Neural progenitor cell (in vitro differentiated cells): ENCODE data around the gene GNG12. TPM values are rescaled to one million over a fixed set of nuclear protein-coding genes. Genes with fewer than 3 reads are reported as not detected.

Experiments used
- DNase-seq: peaks from one replicate; pipeline ENCODE4 v3.0.0-alpha.2; 2016; ENCODE audit warnings: low spot score
- H2AFZ ChIP-seq: fragments of 200-600 bp; sonication (generic); replicated peaks from 2 replicates; pipeline ENCODE4 v1.6.1; 2016; ENCODE audit warnings: antibody characterized with exemption
- H3F3A ChIP-seq: fragments of 200-600 bp; sonication (generic); 2 replicates; pipeline ENCODE4 v1.6.1; 2016; ENCODE audit warnings: antibody characterized with exemption, low read depth
- H3K27ac ChIP-seq: fragments of 200-600 bp; sonication (generic); 2 replicates; pipeline ENCODE4 v1.5.1; 2016; ENCODE audit warnings: mild to moderate bottlenecking
- H3K27me3 ChIP-seq: fragments of 200-600 bp; sonication (generic); 2 replicates; pipeline ENCODE4 v1.6.1; 2016; ENCODE audit warnings: mild to moderate bottlenecking, moderate library complexity
- H3K36me3 ChIP-seq: fragments of 200-600 bp; sonication (generic); 2 replicates; pipeline ENCODE4 v1.5.1; 2016
- H3K4me1 ChIP-seq: fragments of 200-600 bp; sonication (generic); 2 replicates; pipeline ENCODE4 v1.6.1; 2016; ENCODE audit warnings: mixed run types
- H3K4me2 ChIP-seq: fragments of 200-600 bp; sonication (generic); 2 replicates; pipeline ENCODE4 v1.6.1; 2016
- H3K4me3 ChIP-seq: fragments of 200-600 bp; sonication (generic); 2 replicates; pipeline ENCODE4 v1.5.1; 2016
- H3K79me2 ChIP-seq: fragments of 200-600 bp; sonication (generic); 2 replicates; pipeline ENCODE4 v1.6.1; 2016; ENCODE audit warnings: low read depth
- H3K9ac ChIP-seq: fragments of 200-600 bp; sonication (generic); 2 replicates; pipeline ENCODE4 v1.6.1; 2016
- H3K9me3 ChIP-seq: fragments of 200-600 bp; sonication (generic); 2 replicates; pipeline ENCODE4 v1.5.1; 2016; ENCODE audit warnings: low read depth
- H4K20me1 ChIP-seq: fragments of 200-600 bp; sonication (generic); 2 replicates; pipeline ENCODE4 v1.6.1; 2016; ENCODE audit warnings: low read depth
- H3K27ac Mint-ChIP-seq: 3 replicates; pipeline ENCODE4 v1.8.0; 2021; ENCODE audit warnings: mixed read lengths
- H3K27me3 Mint-ChIP-seq: 2 replicates; pipeline ENCODE4 v1.8.0; 2022; ENCODE audit warnings: low read depth, mild to moderate bottlenecking, inconsistent platforms, moderate library complexity, mixed read lengths; ENCODE audit not compliant: insufficient read depth
- H3K36me3 Mint-ChIP-seq: 3 replicates; pipeline ENCODE4 v1.8.0; 2021; ENCODE audit warnings: mixed read lengths
- H3K4me1 Mint-ChIP-seq: 3 replicates; pipeline ENCODE4 v1.8.0; 2021; ENCODE audit warnings: mixed read lengths
- H3K4me3 Mint-ChIP-seq: 3 replicates; pipeline ENCODE4 v1.8.0; 2021; ENCODE audit warnings: mild to moderate bottlenecking, moderate library complexity, mixed read lengths
- H3K9me3 Mint-ChIP-seq: 3 replicates; pipeline ENCODE4 v1.8.0; 2020; ENCODE audit warnings: mixed read lengths
- EZH2 ChIP-seq: fragments of 200-600 bp; sonication (generic); IDR thresholded peaks from 2 replicates; pipeline ENCODE4 v1.6.1; 2017; ENCODE audit warnings: antibody characterized with exemption, mild to moderate bottlenecking, moderate library complexity
- EZH2phosphoT487 ChIP-seq: fragments of 200-600 bp; sonication (generic); IDR thresholded peaks from 2 replicates; pipeline ENCODE4 v1.6.1; 2017; ENCODE audit warnings: antibody characterized with exemption
- total RNA-seq: library from RNA; depleted of rRNA; stranded (reverse); fragments of >200 nt; gene quantifications from 2 replicates; pipeline ENCODE4 v1.2.3, GENCODE V29; 2015; ENCODE audit warnings: low replicate concordance
- TF ChIP-seq, protein P1 (sequence below): fragments of 200-600 bp; sonication (generic); IDR thresholded peaks from 2 replicates; pipeline ENCODE4 v1.5.1; 2017; ENCODE audit warnings: antibody characterized with exemption, mild to moderate bottlenecking

The GNG12 gene
- total RNA-seq, 1 donor from 2014 or later, result 44.5 TPM

DNA sequence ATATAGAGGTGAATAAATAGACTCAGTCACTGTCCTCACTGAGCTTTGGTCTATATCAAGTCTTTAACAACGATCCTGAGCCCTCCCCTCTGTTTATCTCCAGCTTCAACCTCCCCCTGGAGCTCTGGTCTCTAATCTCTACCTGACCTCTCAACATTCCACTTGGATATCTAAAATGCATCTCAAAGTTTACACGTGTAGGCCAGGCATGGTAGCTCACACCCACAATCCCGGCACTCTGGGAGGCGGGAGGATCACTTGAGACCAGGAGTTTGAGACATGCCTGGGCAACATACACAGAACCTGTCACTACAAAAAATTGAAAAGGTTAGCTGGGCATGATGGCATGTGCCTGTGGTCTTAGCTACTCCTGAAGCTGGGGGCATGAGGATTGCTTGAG is 94.9 kb downstream of the GNG12 start:
- Histone ChIP-seq H3K4me2 (no peak overlapping the region), H3K27ac (no peak overlapping the region), H3K4me3 (no peak overlapping the region), H3K27me3 (no peaks in the 10 kb centered on the region), H3F3A (no peaks in the 10 kb centered on the region), H3K79me2 (no peaks in the 10 kb centered on the region), H3K36me3 (no peaks in the 10 kb centered on the region), H2AFZ (no peak overlapping the region), H4K20me1 (no peaks in the 10 kb centered on the region), H3K9ac (no peak overlapping the region), H3K4me1 (peaks cover 21% of the 10 kb centered on the region), H3K9me3 (no peaks in the 10 kb centered on the region)
- Mint-ChIP-seq H3K9me3 (no peaks in the 10 kb centered on the region), H3K4me3 (no peak overlapping the region), H3K27me3 (no peaks in the 10 kb centered on the region), H3K27ac (no peak overlapping the region), H3K4me1 (peaks cover 28% of the 10 kb centered on the region), H3K36me3 (no peaks in the 10 kb centered on the region)
- TF ChIP-seq EZH2 (no peak), EZH2phosphoT487 (no peak)
- TF ChIP-seq, protein P1, sequence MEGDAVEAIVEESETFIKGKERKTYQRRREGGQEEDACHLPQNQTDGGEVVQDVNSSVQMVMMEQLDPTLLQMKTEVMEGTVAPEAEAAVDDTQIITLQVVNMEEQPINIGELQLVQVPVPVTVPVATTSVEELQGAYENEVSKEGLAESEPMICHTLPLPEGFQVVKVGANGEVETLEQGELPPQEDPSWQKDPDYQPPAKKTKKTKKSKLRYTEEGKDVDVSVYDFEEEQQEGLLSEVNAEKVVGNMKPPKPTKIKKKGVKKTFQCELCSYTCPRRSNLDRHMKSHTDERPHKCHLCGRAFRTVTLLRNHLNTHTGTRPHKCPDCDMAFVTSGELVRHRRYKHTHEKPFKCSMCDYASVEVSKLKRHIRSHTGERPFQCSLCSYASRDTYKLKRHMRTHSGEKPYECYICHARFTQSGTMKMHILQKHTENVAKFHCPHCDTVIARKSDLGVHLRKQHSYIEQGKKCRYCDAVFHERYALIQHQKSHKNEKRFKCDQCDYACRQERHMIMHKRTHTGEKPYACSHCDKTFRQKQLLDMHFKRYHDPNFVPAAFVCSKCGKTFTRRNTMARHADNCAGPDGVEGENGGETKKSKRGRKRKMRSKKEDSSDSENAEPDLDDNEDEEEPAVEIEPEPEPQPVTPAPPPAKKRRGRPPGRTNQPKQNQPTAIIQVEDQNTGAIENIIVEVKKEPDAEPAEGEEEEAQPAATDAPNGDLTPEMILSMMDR, result no peak
- no peak for DNase-seq

DNA sequence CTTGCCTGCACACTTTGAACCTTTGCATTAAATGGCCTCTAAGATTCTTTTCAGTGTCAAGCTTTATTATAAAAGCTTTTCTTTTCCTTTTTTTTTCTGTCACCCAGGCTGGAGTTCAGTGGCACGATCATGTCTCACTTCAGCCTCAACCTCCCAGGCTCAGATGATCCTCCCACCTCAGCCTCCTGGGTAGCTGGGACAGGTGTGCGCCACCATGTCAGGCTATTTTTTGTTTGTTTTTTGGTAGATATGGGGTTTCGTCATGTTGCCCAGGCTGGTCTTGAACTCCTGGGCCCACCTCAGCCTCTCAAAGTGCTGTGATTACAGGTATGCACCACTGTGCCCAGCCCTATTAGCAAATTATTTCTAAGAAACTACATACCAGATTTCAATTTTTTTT is 95.4 kb downstream of the GNG12 start:
- H3K36me3 Mint-ChIP-seq, result no peaks in the 10 kb centered on the region
- no peak for TF ChIP-seq EZH2phosphoT487
- no peak for TF ChIP-seq EZH2
- TF ChIP-seq, protein P1, result no peak
- Histone ChIP-seq H3F3A (no peaks in the 10 kb centered on the region), H3K79me2 (no peaks in the 10 kb centered on the region), H2AFZ (no peak overlapping the region), H4K20me1 (no peaks in the 10 kb centered on the region), H3K4me2 (no peak overlapping the region), H3K4me3 (no peak overlapping the region), H3K27me3 (no peaks in the 10 kb centered on the region), H3K36me3 (no peaks in the 10 kb centered on the region), H3K4me1 (peaks cover 16% of the 10 kb centered on the region), H3K9ac (no peak overlapping the region), H3K9me3 (no peaks in the 10 kb centered on the region), H3K27ac (no peak overlapping the region)
- no peaks in the 10 kb centered on the region for H3K9me3 Mint-ChIP-seq
- H3K27ac Mint-ChIP-seq, result no peak overlapping the region
- H3K27me3 Mint-ChIP-seq, result no peaks in the 10 kb centered on the region
- no peak overlapping the region for H3K4me3 Mint-ChIP-seq
- no peak for DNase-seq
- H3K4me1 Mint-ChIP-seq, result peaks cover 27% of the 10 kb centered on the region

DNA sequence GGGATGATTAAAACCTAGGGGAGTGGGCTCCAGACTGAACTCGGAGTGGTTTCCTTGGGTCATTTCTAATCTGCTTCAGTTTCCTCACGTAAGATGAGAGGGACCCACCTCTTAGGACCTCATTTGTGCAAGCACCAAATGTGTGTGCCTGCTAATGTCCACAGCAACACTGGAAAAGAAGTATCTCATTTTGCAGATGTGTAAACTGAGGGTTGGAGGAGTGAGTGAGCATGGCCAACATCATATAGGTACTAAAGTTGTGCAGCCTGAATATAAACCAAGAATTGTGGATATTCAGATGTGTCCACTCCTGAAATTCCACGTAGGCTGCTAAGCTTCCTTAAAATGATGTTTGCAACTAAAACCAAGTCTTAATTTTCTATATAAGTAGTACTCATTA is 96.5 kb downstream of the GNG12 start:
- Mint-ChIP-seq H3K4me1 (peaks cover 27% of the 10 kb centered on the region), H3K4me3 (no peak overlapping the region), H3K9me3 (no peaks in the 10 kb centered on the region), H3K27ac (peak overlapping the region; percentile 76), H3K27me3 (no peaks in the 10 kb centered on the region), H3K36me3 (no peaks in the 10 kb centered on the region)
- H2AFZ ChIP-seq, result no peak overlapping the region
- H3K9ac ChIP-seq, result no peak overlapping the region
- H3K4me1 ChIP-seq, result peaks cover 14% of the 10 kb centered on the region
- H3K27ac ChIP-seq, result no peak overlapping the region
- DNase-seq, result no peak
- no peaks in the 10 kb centered on the region for H3F3A ChIP-seq
- no peaks in the 10 kb centered on the region for H3K9me3 ChIP-seq
- TF ChIP-seq, protein P1, result no peak
- TF ChIP-seq EZH2 (no peak), EZH2phosphoT487 (no peak)
- peak overlapping the region; percentile 51 for H3K4me2 ChIP-seq
- no peaks in the 10 kb centered on the region for H3K79me2 ChIP-seq
- H3K4me3 ChIP-seq, result no peak overlapping the region
- H3K27me3 ChIP-seq, result no peaks in the 10 kb centered on the region
- H4K20me1 ChIP-seq, result no peaks in the 10 kb centered on the region
- no peaks in the 10 kb centered on the region for H3K36me3 ChIP-seq
